ENCODE measurements around the gene SLC12A7. TPM values are rescaled to one million over a fixed set of nuclear protein-coding genes. Genes with fewer than 3 reads are reported as not detected.

Gene SLC12A7
- total RNA-seq, 1 experiment from 2014 or later: 30.8 TPM

DNA sequence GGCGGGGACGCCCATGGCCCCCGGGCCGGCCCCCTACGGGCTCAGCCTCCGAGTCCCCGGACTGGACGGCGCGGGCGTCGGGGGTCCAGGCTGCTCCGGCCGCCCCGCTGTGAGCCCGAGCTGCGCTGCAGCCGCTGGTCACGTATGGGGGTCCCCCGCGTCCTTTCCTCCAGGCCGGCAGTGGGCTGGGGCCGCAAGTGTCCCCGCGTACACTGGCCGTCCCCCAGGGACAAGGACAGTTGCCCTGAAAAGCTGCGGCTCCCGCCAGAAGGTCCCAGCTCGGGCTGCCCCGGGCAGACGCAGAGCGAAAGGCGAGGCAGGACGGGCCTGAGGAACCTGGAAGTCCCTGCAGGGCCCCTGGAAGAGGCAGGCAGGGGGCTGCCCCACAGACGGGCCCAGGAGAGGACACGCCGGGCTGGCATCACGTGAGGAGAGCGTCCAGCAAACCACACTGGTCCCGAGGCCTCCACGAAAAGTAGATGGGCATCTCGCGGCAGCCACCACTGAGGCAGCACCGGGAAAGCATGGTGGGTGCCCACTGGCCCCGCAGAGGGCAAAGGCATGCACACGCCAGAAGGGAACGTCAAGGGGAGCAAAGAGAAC, 106.5 kb downstream of the SLC12A7 start:
- Histone ChIP-seq H3T11ph (ENCODE audit: low read length) (no peak overlapping the region), H3K23ac (ENCODE audit: insufficient read length, low read depth, low read length) (no peak overlapping the region), H3K9ac (ENCODE audit: extremely low read depth, insufficient read length, low read length) (no peak overlapping the region), H3K79me1 (ENCODE audit: insufficient read depth, low read depth, low read length, poor library complexity, severe bottlenecking) (no peaks in the 10 kb centered on the region), H3K4ac (ENCODE audit: low read depth, low read length) (no peak overlapping the region), H4K20me1 (ENCODE audit: control insufficient read depth, insufficient read depth, insufficient read length) (no peaks in the 10 kb centered on the region), H4K91ac (ENCODE audit: insufficient read length, low read depth, low read length) (no peak overlapping the region), H4K8ac (replicated peaks; ENCODE audit: insufficient read length, low read depth, low read length) (no peak overlapping the region), H3K23me2 (ENCODE audit: insufficient read length, low read depth, low read length, poor library complexity, severe bottlenecking) (peaks cover 13% of the 10 kb centered on the region), H2AK5ac (ENCODE audit: insufficient read length, low read length) (no peak overlapping the region), H3K9me3 (ENCODE audit: control insufficient read depth, low read depth, low read length) (no peaks in the 10 kb centered on the region), H3K56ac (ENCODE audit: insufficient read length, low read depth, low read length) (no peak overlapping the region), H3K27me3 (ENCODE audit: insufficient read depth, low read length) (peaks cover 19% of the 10 kb centered on the region; the same call in 1 of the 2 replicates), H3K4me2 (ENCODE audit: insufficient read depth, insufficient read length, low read length) (peak overlapping the region; percentile 36), H3K79me2 (ENCODE audit: insufficient read depth, low read length) (no peaks in the 10 kb centered on the region), H3K27ac (ENCODE audit: insufficient read length, low read depth, low read length) (no peak overlapping the region), H3K18ac (ENCODE audit: insufficient read length, low read depth, low read length) (no peak overlapping the region), H2BK5ac (ENCODE audit: insufficient read length, low read length) (no peak overlapping the region), H3K4me1 (ENCODE audit: insufficient read depth, low read length) (no peaks in the 10 kb centered on the region), H4K5ac (ENCODE audit: insufficient read length, low read depth, low read length) (no peak overlapping the region), H3K14ac (ENCODE audit: insufficient read depth, low read length) (no peak overlapping the region), H2BK12ac (ENCODE audit: insufficient read length, low read depth, low read length) (no peak overlapping the region), H2BK15ac (ENCODE audit: low read depth, low read length) (no peak overlapping the region), H2AFZ (ENCODE audit: low read length) (no peak overlapping the region), H2BK20ac (ENCODE audit: low read depth, low read length, poor library complexity, severe bottlenecking) (no peak overlapping the region), H2BK120ac (ENCODE audit: low read depth, low read length, poor library complexity, severe bottlenecking) (no peak overlapping the region)
- Mint-ChIP-seq H3K27me3 (ENCODE audit: low read depth) (peaks cover 75% of the 10 kb centered on the region), H3K4me1 (peaks cover 18 to 23% of the 10 kb centered on the region in 2 experiments), H3K4me3 (peak overlapping the region in 1 of 2 experiments; percentile 74; a peak in 1 of 5 replicates), H3K27ac (no peak overlapping the region; a peak in 1 of 7 replicates), H3K9me3 (no peaks in the 10 kb centered on the region), H3K36me3 (ENCODE audit: insufficient read depth in 1 of 3, low read depth in 3 of 3) (no peaks in the 10 kb centered on the region; a peak in 1 of 7 replicates)
- no peak for DNase-seq
- no CpG with 5 or more reads among the region's 47 CpGs for WGBS (ENCODE audit: extremely low coverage, insufficient read length, low lambda C conversion rate)
- TF ChIP-seq, protein P1, sequence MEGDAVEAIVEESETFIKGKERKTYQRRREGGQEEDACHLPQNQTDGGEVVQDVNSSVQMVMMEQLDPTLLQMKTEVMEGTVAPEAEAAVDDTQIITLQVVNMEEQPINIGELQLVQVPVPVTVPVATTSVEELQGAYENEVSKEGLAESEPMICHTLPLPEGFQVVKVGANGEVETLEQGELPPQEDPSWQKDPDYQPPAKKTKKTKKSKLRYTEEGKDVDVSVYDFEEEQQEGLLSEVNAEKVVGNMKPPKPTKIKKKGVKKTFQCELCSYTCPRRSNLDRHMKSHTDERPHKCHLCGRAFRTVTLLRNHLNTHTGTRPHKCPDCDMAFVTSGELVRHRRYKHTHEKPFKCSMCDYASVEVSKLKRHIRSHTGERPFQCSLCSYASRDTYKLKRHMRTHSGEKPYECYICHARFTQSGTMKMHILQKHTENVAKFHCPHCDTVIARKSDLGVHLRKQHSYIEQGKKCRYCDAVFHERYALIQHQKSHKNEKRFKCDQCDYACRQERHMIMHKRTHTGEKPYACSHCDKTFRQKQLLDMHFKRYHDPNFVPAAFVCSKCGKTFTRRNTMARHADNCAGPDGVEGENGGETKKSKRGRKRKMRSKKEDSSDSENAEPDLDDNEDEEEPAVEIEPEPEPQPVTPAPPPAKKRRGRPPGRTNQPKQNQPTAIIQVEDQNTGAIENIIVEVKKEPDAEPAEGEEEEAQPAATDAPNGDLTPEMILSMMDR (conservative IDR thresholded peaks at IDR 0.05): no peak

Measured in H9 (cell line).